Lung (tissue), 12 donors: ENCODE data around the gene TOR4A. TPM values are rescaled to one million over a fixed set of nuclear protein-coding genes. Genes with fewer than 3 reads are reported as not detected.

ENCODE experiments used
- ATAC-seq: fragments of 200-7000 bp; cut with Tn5 transposase; one replicate; pipeline ENCODE4 v1.9.1; 2020; ENCODE audit warnings: moderate number of reproducible peaks; ENCODE audit not compliant: insufficient read depth, low FRiP score
- DNase-seq, 3 donors: peaks; one replicate each; pipeline ENCODE4 v3.0.0-alpha.2; 2013 to 2017
- H3K27ac ChIP-seq, 2 donors: one replicate each; pipeline ENCODE4 v1.5.1; 2013; ENCODE audit warnings: mild to moderate bottlenecking in 2 of 2, moderate library complexity in 2 of 2, control low read depth in 1 of 2, inconsistent platforms in 1 of 2, low read depth in 1 of 2, low read length in 1 of 2
- H3K27me3 ChIP-seq, 3 donors: one replicate each; pipeline ENCODE4 v1.5.1; 2013; ENCODE audit warnings: low read length in 2 of 3; ENCODE audit not compliant: control insufficient read depth in 3 of 3, insufficient read depth in 3 of 3
- H3K36me3 ChIP-seq, 4 donors: one replicate each; pipeline ENCODE4 v1.5.1; 2013; ENCODE audit warnings: low read length in 4 of 4, mild to moderate bottlenecking in 1 of 4, moderate library complexity in 1 of 4; ENCODE audit not compliant: control insufficient read depth in 4 of 4, insufficient read depth in 4 of 4
- H3K4me1 ChIP-seq, 5 donors: one replicate each; pipeline ENCODE4 v1.5.1; 2013; ENCODE audit warnings: low read length in 5 of 5, mild to moderate bottlenecking in 2 of 5, moderate library complexity in 1 of 5; ENCODE audit not compliant: control insufficient read depth in 5 of 5, insufficient read depth in 5 of 5
- H3K4me3 ChIP-seq: one replicate; pipeline ENCODE4 v1.5.1; 2013; ENCODE audit warnings: mild to moderate bottlenecking, control low read depth, moderate library complexity
- H3K9ac ChIP-seq, 2 donors: one replicate each; pipeline ENCODE4 v1.5.1; 2013; ENCODE audit warnings: low read length in 2 of 2, control low read depth in 1 of 2; ENCODE audit not compliant: insufficient read depth in 1 of 2
- H3K9me3 ChIP-seq, 4 donors: one replicate each; pipeline ENCODE4 v1.5.1; 2013; ENCODE audit warnings: low read length in 3 of 4, mild to moderate bottlenecking in 1 of 4, moderate library complexity in 1 of 4; ENCODE audit not compliant: control insufficient read depth in 4 of 4, insufficient read depth in 3 of 4
- WGBS, 2 donors: extraction: QIAGEN DNeasy Blood & Tissue Kit; methylation state at CpG; one replicate each; pipeline ENCODE4 v1.1.7; 2013; 5-methylcytosine and 5-hydroxymethylcytosine counted together
- polyA plus RNA-seq, 2 donors: library from polyadenylated mRNA; stranded (reverse); fragments of 200-250 nt; gene quantifications; one replicate each; pipeline ENCODE4 v1.2.1, GENCODE V29; 2013
- total RNA-seq, 2 donors: library from RNA; depleted of rRNA in 1 of 2; stranded (reverse); fragments of >200 nt in 1 of 2; gene quantifications; one replicate each; pipeline ENCODE4 v1.2.1, GENCODE V29; 2014 to 2021
- TF ChIP-seq, protein P1 (sequence below): IDR thresholded peaks from 2 replicates; pipeline ENCODE4 v1.5.1; 2012; ENCODE audit warnings: mild to moderate bottlenecking; ENCODE audit errors: control extremely low read depth, extremely low read depth
- donor health status: control.
- donor health status: control.
- donor health status: Bipolar disorder and iron deficiency.
- donor health status: healthy.
- donor health status: DM: yes; HTN: yes; CAD: no.

Gene TOR4A
- total and polyA plus RNA-seq, 4 donors = 9.6 to 42.5 (median 20.7) TPM

DNA sequence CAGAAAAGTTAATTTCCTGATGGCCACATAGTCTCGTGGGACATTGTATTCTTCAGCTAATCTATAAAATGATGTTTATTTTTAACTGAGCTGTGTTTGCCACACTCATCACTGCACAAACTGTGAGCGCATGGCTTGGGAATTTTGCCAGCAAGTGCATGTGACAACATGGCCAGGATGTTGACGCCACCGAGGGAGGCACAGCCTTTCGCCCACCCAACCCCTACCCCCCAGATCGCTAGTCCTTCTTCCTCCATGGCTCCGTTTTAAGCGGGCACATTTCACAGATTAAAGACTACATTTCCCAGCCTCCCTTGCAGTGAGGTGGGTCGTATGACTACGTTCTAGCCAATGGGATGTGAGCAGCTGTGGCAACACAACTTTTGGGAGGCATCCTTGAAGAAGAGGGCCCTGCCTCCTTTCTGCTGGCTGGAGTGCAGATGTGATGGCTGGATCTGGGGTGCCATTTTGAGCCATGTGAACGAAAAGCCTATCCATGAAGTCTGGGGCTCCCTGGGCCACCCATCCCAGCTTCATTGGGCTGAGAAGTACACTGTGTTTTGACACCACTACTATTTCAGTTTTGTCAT, 16.7 kb downstream of the TOR4A start:
- H3K4me1 ChIP-seq = peaks cover 0 to 21% (median 14%) of the 10 kb centered on the region in 5 donors
- WGBS, 2 donors = 24 to 26% methylated on average over 11 of the region's 11 CpGs
- peaks cover 0 to 6% (median 0%) of the 10 kb centered on the region in 4 donors for H3K9me3 ChIP-seq
- H3K9ac ChIP-seq = no peak overlapping the region
- DNase-seq = peak; percentile 71 to 83 (median 76)
- no peaks in the 10 kb centered on the region for H3K36me3 ChIP-seq
- peaks cover 0 to 20% (median 0%) of the 10 kb centered on the region in 3 donors for H3K27me3 ChIP-seq
- peak overlapping the region in 1 of 2 donors; percentile 88 for H3K27ac ChIP-seq
- peak; percentile 56 for ATAC-seq
- no peak overlapping the region for H3K4me3 ChIP-seq
- TF ChIP-seq, protein P1, sequence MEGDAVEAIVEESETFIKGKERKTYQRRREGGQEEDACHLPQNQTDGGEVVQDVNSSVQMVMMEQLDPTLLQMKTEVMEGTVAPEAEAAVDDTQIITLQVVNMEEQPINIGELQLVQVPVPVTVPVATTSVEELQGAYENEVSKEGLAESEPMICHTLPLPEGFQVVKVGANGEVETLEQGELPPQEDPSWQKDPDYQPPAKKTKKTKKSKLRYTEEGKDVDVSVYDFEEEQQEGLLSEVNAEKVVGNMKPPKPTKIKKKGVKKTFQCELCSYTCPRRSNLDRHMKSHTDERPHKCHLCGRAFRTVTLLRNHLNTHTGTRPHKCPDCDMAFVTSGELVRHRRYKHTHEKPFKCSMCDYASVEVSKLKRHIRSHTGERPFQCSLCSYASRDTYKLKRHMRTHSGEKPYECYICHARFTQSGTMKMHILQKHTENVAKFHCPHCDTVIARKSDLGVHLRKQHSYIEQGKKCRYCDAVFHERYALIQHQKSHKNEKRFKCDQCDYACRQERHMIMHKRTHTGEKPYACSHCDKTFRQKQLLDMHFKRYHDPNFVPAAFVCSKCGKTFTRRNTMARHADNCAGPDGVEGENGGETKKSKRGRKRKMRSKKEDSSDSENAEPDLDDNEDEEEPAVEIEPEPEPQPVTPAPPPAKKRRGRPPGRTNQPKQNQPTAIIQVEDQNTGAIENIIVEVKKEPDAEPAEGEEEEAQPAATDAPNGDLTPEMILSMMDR = no peak

DNA sequence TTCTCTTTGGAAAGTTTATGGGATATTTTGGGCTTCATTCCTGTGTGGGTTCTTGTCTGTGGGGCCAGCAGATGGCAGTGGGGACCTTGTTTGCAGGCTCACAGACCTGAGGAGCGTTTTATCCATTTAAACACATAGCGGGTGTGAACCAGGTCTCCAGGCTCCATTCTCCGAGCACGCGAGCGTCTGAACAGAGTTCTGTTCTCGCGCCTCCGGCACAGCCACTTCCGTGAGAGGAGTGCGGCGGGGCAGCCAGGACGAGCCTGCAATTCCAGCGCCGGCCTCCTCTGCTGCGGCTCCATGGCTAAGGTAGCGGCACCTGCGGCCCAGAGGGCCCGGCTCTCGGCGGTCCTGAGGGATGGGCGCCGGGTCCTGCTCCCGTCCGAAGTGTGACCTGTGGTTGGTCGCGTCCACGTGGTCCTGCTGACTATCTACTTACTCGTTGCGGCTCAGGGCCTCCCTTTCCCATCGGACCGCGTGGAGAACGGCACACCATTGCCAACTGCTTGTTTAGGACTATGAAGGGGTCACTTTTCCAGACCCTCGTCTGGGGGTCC, 17.2 kb downstream of the TOR4A start:
- H3K36me3 ChIP-seq = no peaks in the 10 kb centered on the region

DNA sequence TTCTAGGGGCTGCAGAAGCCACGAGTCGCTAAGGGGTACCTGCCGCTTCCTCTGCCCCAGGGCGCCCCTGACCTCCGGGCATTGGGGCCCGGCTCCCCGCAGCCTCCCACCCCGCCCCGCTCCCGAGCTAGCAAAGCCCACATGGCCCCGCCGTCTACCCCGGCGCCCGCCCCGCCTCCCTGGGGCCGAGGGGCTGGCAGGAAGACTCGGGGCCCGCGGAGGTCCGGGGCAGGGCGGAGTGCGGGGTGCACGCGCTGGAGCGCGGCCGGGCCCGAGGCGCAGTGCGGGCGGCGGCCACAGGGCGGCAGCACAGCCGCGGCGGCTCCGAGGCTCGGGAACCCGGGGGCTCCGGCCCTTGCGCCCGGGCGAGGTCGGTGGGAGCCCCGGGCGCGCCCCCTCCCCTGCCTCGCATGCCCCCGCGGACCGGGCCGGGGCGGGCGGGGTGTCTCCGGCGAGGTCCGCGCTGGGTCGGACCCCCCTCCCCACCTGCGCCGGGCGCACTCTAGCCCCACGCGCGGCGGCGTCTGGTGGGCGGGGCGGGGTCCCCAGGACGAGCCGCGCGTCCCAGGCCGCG, 17.8 kb downstream of the TOR4A start:
- Histone ChIP-seq H3K27me3 (peaks cover 0 to 32% (median 5%) of the 10 kb centered on the region in 3 donors), H3K4me1 (peaks cover 0 to 27% (median 14%) of the 10 kb centered on the region in 5 donors)
- WGBS, 2 donors = 1 to 3% methylated on average over 44 to 76 of the region's 76 CpGs

More for the DNA sequence above, 17.2 kb downstream of the TOR4A start:
- Histone ChIP-seq H3K27ac (peak overlapping the region in 1 of 2 donors; percentile 20), H3K27me3 (peaks cover 0 to 26% (median 3%) of the 10 kb centered on the region in 3 donors), H3K4me3 (no peak overlapping the region), H3K9me3 (peaks cover 0 to 6% (median 0%) of the 10 kb centered on the region in 4 donors), H3K9ac (no peak overlapping the region), H3K4me1 (peaks cover 0 to 21% (median 14%) of the 10 kb centered on the region in 5 donors)
- peak in 1 of 3 donors; percentile 27 for DNase-seq
- ATAC-seq = no peak
- WGBS, 2 donors = 17 to 29% methylated on average over 35 of the region's 35 CpGs
- TF ChIP-seq, protein P1 = no peak

More for the DNA sequence above, 17.8 kb downstream of the TOR4A start:
- peaks cover 0 to 6% (median 0%) of the 10 kb centered on the region in 4 donors for H3K9me3 ChIP-seq
- H3K27ac ChIP-seq = peak overlapping the region in 1 of 2 donors; percentile 41
- TF ChIP-seq, protein P1 = peak; percentile 34
- H3K36me3 ChIP-seq = no peaks in the 10 kb centered on the region
- no peak overlapping the region for H3K9ac ChIP-seq
- H3K4me3 ChIP-seq = peak overlapping the region; percentile 30
- ATAC-seq = peak; percentile 77
- peak in 1 of 3 donors; percentile 61 for DNase-seq
